C4-2B (cell line): ENCODE measurements around the gene DNER.

Experiments used
- ZFX ChIP-seq: fragments of 450-650 bp; IDR thresholded peaks from 2 replicates; pipeline ENCODE4 v1.6.1; 2017
- TF ChIP-seq, protein P1 (sequence below): fragments of 450-650 bp; conservative IDR thresholded peaks from 2 replicates; pipeline ENCODE4 v1.5.1; 2017; ENCODE audit warnings: mild to moderate bottlenecking

DNA sequence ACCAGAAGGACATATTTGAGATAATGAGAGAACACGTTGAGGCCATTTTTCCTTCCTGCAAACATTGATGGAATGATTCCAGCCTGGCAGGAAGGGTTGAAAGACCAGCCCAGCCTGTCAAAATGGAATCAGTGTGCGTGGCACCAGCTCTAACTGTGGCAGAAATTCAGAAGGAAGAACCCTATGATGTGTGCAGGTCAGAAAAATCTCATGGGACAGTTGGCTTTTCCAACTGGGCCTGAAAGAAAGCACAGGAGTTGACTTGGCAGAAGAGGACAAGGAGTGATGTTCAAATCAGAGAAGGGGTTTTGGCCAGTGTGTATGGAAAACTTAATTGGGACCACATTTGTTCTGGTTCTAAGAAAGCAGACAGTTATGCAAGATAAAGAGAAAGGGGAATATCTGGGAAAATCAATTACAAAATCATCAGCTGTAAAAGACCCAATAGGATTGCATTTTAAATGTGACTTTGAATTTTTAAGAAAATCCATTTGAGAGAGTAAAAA is 250.5 kb downstream of the DNER start:
- TF ChIP-seq, protein P1, sequence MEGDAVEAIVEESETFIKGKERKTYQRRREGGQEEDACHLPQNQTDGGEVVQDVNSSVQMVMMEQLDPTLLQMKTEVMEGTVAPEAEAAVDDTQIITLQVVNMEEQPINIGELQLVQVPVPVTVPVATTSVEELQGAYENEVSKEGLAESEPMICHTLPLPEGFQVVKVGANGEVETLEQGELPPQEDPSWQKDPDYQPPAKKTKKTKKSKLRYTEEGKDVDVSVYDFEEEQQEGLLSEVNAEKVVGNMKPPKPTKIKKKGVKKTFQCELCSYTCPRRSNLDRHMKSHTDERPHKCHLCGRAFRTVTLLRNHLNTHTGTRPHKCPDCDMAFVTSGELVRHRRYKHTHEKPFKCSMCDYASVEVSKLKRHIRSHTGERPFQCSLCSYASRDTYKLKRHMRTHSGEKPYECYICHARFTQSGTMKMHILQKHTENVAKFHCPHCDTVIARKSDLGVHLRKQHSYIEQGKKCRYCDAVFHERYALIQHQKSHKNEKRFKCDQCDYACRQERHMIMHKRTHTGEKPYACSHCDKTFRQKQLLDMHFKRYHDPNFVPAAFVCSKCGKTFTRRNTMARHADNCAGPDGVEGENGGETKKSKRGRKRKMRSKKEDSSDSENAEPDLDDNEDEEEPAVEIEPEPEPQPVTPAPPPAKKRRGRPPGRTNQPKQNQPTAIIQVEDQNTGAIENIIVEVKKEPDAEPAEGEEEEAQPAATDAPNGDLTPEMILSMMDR: no peak
- no peak for TF ChIP-seq ZFX
